ENCODE results near the gene PPFIA3.
A peak's percentile ranks its signal among the peaks of the same experiment; 100 is the strongest.

PPFIA3 gene

DNA sequence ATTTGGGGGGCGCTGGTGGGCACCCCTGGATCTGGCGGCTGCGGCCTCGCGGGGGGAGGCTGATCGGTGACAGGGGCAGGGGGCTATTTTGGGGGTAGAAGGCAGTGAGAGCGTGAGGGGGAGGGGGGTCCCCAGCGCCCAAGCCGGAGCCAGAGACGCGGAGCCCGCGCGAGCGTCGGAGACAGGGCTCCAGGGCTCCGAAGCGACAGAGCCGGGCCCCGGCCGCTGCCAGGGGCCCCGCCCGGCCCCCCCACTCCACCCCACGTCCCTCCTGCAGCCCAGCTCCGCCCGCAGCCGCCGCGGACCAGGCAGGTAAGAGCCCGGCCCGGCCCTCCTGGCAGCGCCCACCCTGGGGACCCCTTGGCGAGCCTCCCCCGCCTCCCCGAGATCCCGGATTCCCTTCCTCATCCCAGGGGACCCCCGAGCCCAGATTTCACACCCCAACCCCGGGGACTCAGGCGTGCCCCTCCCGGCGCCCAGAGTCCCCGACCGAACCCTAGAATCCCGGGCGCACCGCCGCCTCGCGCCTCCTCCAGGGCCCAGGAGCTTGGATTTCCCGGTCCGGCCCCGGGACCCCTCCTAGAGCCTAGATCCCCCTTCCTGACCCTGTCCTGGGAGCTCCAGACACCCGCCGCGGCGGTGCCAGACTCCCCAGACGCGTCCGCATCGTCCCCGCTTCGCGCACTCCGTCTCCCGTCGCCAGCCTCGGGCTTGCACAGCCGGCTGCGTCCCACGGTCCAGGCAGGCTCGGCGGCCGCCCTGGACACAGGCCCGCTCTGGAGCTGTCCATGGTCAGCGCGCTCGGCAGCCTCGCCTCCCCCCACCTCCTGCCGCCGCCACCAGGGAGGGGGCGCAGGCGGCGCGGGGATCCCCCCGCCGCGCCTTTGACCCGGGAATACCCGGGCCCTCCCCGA, at the start of gene PPFIA3:
PPFIA3 (plus strand) TSS at position 134 of the 914 bp plus-strand sequence. CDS start 8,330 bp downstream, outside the sequence.
- peak; percentile 68 for DNase-seq (ENCODE audit: low read depth, low spot score)

DNA sequence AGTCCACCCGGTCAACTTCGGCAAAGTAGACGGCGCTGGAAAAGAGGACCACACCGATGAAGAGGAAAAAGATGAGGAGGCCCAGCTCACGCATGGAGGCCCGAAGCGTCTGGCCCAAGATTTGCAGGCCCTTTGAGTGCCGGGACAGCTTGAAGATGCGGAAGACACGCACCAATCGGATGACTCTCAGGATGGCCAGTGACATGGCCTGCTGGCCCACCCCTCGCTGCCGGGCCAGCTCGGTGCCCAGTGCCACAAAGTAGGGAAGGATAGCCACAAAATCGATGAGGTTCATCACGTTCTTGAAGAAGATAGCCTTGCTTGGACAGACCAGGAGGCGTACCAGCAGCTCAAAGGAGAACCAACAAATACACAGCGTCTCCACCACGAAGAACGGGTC, 48.9 kb upstream of the PPFIA3 start:
- no peak for DNase-seq (ENCODE audit: low read depth, low spot score)

DNA sequence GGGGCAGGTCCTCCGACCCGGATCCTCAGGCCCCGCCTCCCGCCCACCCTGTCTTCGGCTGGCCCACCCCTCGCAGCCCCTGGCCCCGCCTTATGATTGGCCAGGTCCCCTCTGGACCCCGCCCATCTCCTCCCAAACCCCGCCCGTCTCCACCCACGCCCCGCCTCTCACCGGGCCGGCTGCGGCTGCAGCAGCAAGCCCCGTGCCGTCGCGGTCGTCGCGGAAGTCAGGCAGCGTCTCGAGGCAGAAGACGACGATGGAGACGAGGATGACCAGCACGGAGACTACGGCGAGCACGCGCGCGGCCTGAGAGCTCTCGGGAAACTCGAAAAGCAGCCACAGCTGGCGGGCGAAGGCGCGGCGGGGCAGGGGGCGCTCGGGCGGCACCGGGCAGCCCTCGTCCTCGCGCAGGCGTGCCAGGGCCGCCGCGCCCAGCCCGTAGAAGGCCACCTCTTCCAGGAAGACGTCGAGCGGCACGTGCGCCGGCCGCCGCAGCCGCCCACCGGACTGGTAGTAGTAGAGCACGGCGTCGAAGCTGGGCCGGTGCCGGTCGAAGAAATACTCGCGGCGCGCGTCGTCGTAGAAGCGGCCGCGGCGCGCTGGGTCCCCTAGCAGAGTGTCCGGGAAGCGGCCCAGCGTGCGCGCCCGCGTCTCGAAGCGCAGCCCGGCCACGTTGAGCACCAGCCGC, 47.3 kb upstream of the PPFIA3 start:
- peak; percentile 70 for DNase-seq (ENCODE audit: low read depth, low spot score)

DNA sequence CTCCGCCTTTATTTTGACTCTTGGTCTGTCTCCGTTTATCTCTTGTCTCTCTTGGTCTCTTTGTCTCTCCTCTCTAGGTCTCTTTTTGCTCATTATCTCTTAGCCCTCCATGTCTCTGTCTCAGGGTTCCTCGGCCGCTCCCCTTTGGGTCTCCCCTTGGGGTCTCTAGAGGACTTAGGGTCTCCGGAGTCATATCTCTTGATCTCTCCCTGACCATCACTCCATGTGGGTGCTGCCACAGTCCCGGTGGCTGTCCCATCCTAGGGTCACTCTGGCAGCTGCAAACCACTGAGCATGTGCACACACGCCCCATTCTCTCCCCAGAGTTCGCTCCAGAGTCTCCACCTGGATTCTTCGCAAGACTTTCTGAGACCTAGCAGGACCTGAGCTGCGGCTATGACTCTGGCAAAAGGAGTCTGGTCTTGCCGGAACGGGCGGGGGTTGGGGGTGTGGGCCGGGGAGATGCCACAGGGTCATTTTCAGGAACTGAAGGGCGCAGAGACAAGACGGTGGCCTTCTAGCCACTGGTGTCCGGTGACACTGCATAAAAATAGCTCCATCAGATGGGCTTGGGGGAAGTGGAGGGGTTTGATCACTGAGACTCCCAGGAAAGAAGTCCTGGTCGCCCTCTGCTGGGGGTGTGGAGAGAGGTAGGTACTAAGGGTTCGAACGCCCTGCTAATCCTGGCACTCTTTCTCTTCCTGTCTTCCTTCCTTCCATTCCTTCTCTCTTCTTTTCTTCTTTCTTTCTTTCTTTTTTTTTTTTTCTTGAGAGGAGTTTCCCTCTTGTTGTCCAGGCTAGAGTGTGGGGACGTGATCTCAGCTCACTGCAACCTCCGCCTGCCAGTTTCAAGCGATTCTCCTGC, 45.6 kb upstream of the PPFIA3 start:
- peak; percentile 70 for DNase-seq (ENCODE audit: low read depth, low spot score)

DNA sequence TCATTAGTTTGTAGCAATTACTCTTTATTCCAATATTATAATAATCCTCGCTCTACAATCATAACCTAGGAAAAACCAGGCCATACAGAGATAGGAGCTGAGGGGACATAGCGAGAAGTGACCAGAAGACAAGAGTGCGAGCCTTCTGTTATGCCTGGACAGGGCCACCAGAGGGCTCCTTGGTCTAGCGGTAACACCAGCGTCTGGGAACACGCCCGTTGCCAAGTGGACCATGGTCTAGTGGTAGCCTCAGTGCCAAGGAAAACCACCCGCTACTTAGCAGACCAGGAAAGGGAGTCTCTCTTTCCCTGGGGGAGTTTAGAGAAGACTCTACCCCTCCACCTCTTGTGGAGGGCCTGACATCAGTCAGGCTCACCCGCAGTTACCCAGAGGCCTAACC, 44.5 kb upstream of the PPFIA3 start:
- peak; percentile 55 for DNase-seq (ENCODE audit: low read depth, low spot score)

DNA sequence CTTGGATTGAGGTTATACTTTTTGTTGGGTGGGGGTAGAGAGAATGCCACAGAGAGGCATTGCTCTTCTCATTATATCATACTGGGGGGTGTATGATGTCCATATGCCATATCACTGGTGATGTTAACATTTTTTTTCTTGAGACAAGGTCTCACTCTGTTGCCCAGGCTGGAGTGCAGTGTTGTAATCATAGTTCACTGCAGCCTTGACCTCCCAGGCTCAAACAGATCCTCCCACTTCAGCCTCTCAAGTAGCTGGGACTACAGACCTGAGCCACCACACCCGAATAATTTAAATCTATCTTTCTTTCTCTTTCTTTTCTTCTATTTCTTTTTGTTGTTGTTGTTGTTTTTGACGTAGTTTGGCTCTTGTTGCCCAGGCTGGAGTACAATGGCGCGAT, 39.0 kb upstream of the PPFIA3 start:
- no peak for DNase-seq (ENCODE audit: low read depth, low spot score)

DNA sequence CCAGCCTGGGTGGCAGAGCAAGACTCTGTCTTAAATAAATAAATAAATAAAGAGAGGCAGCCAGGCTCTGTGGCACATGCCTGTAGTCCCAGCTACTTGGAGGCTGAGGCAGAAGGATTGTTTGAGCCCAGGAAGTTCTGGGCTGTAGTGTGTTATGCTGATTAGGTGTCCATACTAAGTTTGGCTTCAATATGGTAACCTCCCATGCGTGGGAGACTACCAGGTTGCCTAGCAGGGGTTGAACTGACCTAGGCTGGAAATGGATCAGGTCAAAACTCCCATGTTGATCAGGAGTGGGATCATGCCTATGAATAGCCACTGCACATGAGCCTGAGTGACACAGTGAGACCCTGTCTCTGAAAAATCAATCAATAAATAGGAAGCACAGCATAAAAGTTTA, 38.1 kb upstream of the PPFIA3 start:
- no peak for DNase-seq (ENCODE audit: low read depth, low spot score)

DNA sequence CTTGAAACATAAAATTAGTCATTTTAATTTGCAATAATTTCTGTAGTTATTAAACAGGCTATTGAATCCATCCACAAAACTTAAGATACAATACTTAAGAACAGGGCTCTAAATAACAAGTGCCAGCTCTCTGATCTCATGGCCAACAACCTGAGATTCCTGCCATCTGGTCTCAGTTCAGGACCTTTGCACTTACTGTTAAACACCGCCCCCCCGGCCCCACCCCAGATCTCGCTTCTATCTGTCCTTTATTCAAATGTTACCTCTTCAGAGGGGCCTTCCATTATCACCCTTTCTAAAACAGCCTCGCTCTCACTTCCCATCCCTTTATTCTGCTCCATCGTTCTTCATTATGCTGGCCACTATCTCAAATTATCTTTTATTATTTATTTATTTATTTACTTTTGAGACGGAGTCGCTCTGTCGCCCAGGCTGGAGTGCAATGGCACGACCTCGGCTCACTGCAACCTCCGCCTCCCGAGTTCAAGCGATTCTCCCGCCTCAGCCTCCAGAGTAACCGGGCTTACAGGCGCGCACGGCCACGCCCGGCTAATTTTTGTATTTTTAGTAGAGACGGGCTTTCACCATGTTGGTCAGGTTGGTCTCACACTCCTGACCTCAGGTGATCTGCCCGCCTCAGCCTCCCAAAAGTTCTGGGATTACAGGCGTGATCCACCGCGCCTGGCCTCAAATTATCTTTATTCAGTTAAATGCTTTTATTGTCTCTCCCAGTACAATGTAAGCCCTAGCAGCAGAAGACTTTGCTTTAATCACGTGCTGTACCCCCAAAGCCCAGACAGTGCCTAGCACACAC, 34.9 kb upstream of the PPFIA3 start:
- no peak for DNase-seq (ENCODE audit: low read depth, low spot score)

DNA sequence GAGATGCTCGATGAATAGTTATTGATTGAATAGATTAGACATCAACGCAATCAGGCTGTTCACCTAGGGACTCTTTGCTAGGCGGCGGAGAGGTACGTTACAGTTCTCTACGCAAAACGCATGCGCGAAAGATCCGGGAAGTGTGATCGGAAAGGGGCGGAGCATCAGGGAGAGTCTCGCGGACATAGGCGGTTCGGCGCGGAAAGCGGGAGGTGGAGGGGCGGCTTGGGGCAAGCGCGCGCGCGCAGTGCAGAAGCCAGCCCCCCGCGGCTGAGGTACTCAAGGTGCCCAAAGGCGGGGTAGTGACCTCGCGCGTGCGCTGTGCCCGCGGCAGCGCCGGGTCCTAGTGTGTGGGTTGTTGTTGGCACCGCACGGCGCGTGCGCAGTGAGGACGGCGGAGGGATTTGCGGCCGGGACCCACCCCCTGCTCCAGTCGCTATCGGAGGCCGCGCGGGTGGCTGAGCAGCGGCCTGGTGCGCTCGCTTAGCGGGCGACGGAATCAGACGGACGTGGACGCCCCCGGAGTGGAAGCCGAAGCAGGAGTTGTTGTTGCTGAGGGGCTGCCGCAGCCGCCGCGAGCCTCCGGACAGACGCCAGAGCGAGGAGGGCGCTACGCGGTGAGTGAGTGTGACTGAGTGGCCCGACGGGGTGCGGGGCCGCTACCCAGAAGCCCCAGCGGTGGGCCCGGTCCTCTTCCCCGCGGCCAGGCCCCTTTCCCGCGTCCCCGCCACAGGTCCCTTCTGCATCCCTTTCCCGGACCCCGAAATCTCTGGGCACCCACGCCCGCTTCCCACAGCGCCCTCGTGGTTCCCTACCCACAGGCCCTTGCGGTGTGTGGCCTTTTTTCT, 34.1 kb upstream of the PPFIA3 start, which contains the start of gene SNRNP70:
SNRNP70 (plus strand) TSS at position 432 of the 848 bp plus-strand sequence. CDS start 964 bp downstream, outside the sequence.
- peak; percentile 100 for DNase-seq (ENCODE audit: low read depth, low spot score)

DNA sequence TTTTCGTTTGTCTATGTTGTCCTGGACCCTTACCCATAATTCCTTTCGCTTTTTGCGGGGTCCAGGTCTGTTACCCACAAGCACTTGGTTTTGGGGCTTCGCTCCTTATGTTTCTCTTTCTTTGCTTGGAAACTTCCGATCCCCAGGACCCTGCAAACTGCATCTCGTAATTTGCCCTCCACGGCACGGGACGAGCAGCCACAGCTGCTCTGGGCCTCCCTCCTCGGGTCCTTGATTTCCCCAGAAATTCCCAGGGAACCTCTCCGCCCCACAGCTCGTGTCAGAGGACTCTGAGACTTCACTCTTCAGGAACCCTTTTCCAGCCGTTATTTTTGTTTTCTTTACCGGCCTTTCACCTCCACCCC, 33.5 kb upstream of the PPFIA3 start:
- DNase-seq (ENCODE audit: low read depth, low spot score) = no peak

DNA sequence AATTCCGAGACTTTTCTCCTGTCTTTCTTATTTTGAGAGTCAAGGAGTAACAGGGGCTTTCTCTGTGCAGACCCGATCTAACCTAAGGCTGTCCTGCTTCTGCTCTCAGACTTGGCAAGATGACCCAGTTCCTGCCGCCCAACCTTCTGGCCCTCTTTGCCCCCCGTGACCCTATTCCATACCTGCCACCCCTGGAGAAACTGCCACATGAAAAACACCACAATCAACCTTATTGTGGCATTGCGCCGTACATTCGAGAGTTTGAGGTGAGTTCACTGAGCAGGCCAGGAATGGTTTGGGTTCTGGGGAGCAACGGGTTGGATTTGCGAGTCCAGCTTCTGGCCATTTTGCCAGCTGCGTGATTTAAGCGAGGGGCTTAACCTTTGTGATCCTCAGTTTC, 33.0 kb upstream of the PPFIA3 start:
- no peak for DNase-seq (ENCODE audit: low read depth, low spot score)

DNA sequence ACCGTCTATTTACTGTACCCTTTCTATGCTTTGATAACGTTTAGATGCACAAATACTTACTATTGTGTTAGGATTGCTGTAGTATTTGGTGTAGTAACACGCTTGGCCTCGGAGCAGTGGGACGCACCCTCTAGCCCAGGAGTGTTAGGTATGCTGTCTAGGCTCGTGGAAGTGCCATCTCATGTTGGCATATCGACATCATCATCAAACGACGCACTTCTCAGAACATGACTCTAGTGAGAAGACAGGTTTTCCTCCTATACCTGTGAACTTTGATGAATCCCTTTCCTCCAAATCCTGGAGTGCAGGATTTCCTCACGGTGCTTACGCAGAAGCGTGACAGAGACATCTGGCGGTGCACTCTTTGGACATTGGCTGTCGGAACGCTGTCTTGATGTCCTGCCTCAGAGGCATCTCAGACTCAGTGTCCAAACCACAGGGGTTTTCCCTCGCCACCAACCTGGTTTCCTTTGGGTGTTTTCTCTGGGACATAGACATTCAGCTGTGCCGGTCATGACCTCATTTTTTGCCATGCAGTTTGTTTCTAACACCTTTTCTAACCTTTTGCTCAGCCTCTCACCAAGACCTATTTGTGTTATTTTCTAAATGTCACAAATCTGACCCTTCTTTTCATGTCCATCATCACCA, 27.8 kb upstream of the PPFIA3 start:
- DNase-seq (ENCODE audit: low read depth, low spot score) = no peak

DNA sequence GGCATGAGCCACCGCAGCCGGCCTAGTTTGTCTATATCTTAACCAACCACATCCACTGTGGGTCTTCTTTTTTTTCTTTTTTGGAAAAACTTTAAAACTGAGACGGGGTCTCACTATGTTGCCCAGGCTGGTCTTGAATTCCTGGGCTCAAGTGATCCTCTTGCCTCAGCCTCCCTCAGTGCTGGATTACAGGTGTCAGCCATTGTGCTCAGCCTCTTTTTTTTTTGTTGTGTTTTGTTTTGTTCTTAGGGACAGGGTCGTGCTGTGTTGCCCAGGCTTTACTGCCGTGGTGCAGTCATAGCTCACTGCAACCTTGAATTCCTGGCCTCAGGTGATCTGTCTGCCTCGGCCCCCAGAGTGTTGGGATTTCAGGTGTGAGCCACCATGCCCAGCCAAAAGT, 26.7 kb upstream of the PPFIA3 start:
- no peak for DNase-seq (ENCODE audit: low read depth, low spot score)

DNA sequence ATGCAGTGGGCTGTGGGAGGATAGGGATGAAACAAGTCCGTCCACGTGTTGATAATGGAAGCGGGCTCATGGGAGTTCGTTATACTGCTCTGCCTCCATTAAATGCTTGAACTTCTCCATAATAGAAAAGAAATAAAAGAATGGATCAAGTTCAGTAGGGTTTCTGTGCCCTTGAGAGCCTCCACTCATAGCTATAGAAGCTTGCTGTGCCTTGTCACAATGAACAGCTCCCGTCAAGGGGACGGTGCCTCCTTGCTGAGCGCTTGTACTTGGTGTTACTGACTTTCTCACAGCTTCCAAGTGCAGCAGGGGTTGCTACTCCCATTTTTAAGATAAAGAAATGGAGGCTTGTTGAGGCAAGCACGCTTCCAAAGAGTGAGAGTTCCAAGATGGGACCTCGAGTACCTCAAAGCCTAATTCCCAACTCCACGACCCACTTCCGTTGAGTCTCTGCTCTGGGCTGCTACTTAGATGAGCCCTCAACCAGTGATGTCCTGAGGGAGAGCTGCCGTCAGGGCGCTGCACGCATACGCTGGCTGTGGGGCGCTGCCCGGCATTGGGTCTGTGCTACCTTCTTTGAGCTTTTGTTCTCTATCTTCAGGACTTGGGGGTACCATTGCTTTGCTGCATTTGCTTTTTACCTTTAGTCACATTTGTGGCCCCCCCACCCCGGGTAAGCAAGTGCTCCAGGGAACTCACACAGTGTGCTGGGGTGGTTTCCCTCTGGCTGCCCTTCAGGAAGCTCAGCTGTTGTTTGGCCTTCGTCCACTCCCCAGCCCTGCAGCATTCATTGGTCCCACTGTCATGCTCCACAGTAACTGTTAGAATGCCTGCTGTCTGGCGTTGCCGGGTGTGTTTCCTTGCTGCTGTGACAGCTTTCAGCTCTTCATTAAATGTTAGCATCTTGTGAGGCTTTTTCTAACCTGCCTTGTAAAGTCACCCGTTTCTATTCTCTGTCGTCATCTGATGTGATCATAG, 24.6 kb upstream of the PPFIA3 start:
- no peak for DNase-seq (ENCODE audit: low read depth, low spot score)

DNA sequence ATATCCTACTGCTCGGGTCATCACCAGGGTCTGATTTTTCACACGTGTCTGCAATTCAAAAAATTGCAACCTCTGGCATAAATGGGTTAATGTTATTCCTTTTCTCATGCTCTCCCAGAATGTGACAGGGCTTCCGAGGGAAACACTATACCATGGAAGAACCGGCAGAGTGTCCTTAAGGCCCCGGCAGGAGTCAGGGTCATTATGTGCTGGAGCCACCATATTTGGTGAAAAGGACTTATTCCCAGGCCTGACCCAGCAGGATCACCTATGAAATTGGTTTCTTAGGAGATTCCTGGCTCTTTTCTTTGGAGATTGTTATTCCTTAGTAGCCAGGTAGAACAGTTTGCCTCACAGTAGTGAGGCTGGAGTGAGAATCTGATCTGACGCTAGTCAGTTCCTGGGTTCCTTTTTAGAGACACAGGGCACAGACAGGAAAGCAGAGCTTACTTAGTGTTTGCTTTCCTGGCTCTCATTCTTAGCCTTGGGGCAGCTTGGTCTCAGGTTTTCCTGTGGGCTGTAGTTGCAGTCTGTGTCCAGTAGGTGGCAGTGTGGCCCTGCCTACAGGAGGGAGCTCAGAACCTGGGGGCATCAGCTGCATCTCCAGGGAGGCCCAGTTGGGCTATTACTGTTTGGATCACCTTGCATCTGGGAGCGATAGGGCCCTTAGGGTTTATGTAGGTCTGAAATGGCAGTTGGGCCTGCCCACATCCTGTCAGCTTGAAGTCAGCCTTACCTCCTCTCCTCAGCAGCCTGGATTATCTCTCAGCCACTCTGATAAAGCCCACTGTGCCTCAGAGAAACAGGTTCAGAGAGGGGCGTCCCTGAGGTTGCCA, 21.7 kb upstream of the PPFIA3 start:
- DNase-seq (ENCODE audit: low read depth, low spot score) = peak; percentile 96

DNA sequence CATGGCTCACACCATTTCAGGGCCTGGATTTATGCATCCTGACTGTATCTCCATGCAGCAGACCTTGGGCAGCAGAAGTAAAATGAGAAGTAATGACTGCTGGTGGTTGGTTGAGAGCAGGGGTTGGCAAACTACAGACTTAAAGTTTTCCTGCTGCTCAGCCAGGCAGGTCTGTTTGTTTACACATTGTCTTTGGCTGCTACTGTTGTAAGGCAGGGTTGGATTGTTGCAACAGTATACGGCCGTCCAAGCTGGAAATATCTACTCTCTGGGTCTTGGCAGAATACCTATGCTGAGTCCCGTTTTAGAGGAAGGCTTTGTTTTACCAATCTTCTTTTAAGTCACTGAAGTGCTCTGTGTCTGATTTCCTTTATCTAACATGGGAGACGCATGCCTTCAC, 20.5 kb upstream of the PPFIA3 start:
- DNase-seq (ENCODE audit: low read depth, low spot score) = no peak

DNA sequence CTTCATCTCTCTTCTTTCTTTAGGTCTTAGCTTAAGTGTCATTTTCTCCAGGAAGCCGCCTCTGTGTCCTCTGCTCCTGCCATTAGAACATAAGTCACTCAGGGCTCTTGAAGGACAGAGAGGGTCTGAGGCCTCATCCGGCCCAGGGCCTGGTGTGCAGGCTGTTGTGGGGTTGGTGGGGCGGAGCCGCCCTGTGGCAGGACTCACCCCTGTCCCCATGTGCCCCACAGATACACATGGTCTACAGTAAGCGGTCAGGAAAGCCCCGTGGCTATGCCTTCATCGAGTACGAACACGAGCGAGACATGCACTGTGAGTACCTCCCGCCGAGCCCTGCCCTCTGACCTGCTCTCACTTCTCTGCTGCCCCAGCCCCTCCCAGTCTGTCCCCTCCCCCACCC, 18.2 kb upstream of the PPFIA3 start:
- peak; percentile 29 for DNase-seq (ENCODE audit: low read depth, low spot score)
